Stimulated activated naive B cell treated with anti-CD40 and anti-IgM and Interleukin-4, amounts not matched to agents 10 μg/mL and 1 μg/mL and 100 μg/mL, for 72 hours (primary cell): Measurements from ENCODE around the gene CIC.

ENCODE experiments used
- ATAC-seq, 2 donors: fragments of 150-1000 bp; cut with Tn5 transposase; replicated peaks; 2 replicates each; pipeline ENCODE4 v1.10.0; 2021; ENCODE audit warnings: moderate library complexity in 1 of 2
- DNase-seq: peaks from one replicate; pipeline ENCODE4 v3.0.0; 2021
- H3K27ac Mint-ChIP-seq: one replicate; pipeline ENCODE4 v1.8.0; 2022; ENCODE audit warnings: mild to moderate bottlenecking, mixed read lengths
- H3K27me3 Mint-ChIP-seq, 2 donors: one replicate each; pipeline ENCODE4 v1.8.0; 2022; ENCODE audit warnings: mixed read lengths in 2 of 2
- H3K36me3 Mint-ChIP-seq, 2 donors: one replicate each; pipeline ENCODE4 v1.8.0; 2022; ENCODE audit warnings: mixed read lengths in 2 of 2, mild to moderate bottlenecking in 1 of 2
- H3K4me1 Mint-ChIP-seq, 2 donors: one replicate each; pipeline ENCODE4 v1.8.0; 2022; ENCODE audit warnings: mixed read lengths in 2 of 2, mild to moderate bottlenecking in 1 of 2
- H3K4me3 Mint-ChIP-seq, 2 donors: one replicate each; pipeline ENCODE4 v1.8.0; 2022; ENCODE audit warnings: mild to moderate bottlenecking in 2 of 2, mixed read lengths in 2 of 2, moderate library complexity in 1 of 2
- H3K9me3 Mint-ChIP-seq, 2 donors: one replicate each; pipeline ENCODE4 v1.8.0; 2022; ENCODE audit warnings: mixed read lengths in 2 of 2, mild to moderate bottlenecking in 1 of 2

Gene CIC

DNA sequence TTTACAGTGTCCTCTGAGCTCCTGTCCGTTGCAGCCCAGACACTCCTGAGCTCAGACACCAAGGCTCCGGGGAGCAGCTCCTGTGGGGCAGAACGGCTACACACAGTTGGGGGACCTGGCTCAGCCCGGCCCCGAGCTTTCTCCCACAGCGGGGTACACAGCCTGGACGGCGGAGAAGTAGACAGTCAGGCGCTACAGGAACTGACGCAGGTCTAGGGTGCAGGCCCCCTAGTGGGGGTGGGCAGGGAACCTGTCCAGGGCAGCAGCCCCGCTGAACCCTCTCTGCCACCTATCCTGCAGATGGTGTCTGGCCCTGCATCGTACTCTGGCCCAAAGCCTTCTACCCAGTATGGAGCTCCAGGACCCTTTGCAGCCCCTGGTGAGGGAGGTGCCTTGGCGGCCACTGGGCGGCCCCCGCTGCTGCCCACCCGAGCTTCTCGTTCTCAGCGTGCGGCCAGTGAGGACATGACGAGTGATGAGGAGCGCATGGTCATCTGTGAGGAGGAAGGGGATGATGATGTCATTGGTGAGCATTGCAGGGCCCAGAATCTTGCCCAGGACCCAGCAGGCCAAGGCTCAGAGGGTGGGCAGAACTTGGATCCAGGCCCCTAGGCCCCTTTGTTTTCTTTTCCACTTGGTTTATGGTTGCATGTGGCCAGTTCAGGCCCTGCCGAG, 20.0 kb downstream of the CIC start:
- Mint-ChIP-seq H3K4me3 (no peak overlapping the region), H3K27me3 (no peaks in the 10 kb centered on the region), H3K4me1 (peaks cover 28 to 31% of the 10 kb centered on the region in 2 donors), H3K27ac (no peak overlapping the region), H3K36me3 (peaks cover 24 to 43% of the 10 kb centered on the region in 2 donors), H3K9me3 (no peaks in the 10 kb centered on the region)
- DNase-seq (no peak), ATAC-seq (no peak)

DNA sequence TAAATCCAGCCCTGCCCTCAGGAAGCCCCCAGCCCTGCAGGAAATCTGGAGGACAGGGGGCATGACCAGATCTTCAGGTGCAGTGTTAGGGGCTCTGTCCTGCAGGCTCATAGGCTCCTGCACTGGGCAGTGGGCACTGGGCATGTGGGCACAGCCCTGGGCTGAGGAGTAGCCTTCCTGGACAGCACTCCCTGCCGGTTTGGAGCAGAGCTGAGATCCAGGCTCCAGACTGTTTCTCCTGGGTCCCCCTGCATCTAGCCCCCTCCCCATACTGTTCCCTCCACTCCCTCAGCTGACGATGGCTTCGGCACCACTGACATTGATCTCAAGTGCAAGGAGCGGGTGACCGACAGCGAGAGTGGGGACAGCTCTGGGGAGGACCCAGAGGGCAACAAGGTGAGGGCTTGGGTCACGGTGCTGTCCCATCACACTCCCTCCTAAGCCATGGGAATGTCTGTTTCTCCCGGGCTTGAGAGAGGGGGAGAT, 20.5 kb downstream of the CIC start:
- DNase-seq, result no peak
- H3K9me3 Mint-ChIP-seq, result no peaks in the 10 kb centered on the region

DNA sequence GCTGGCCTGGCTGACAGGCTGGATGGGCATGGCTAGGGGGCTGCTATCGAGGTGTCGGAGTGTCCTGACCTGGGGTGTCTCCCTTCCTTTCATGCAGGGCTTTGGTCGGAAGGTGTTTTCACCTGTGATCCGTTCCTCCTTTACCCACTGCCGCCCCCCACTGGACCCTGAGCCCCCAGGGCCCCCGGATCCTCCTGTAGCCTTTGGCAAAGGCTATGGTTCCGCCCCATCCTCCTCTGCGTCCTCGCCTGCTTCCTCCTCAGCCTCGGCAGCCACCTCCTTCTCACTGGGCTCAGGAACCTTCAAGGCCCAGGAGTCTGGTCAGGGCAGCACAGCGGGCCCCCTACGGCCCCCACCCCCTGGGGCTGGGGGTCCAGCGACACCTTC, 21.1 kb downstream of the CIC start:
- no peak for ATAC-seq
- Mint-ChIP-seq H3K36me3 (peaks cover 25 to 43% of the 10 kb centered on the region in 2 donors), H3K27me3 (no peaks in the 10 kb centered on the region), H3K9me3 (no peaks in the 10 kb centered on the region), H3K4me3 (no peak overlapping the region), H3K4me1 (peaks cover 23 to 25% of the 10 kb centered on the region in 2 donors), H3K27ac (no peak overlapping the region)
- DNase-seq, result no peak

More for the DNA sequence above, 20.5 kb downstream of the CIC start:
- H3K27me3 Mint-ChIP-seq, result no peaks in the 10 kb centered on the region
- no peak for ATAC-seq
- H3K4me1 Mint-ChIP-seq, result peaks cover 28 to 30% of the 10 kb centered on the region in 2 donors
- H3K36me3 Mint-ChIP-seq, result peaks cover 24 to 46% of the 10 kb centered on the region in 2 donors
- H3K27ac Mint-ChIP-seq, result no peak overlapping the region
- H3K4me3 Mint-ChIP-seq, result no peak overlapping the region

DNA sequence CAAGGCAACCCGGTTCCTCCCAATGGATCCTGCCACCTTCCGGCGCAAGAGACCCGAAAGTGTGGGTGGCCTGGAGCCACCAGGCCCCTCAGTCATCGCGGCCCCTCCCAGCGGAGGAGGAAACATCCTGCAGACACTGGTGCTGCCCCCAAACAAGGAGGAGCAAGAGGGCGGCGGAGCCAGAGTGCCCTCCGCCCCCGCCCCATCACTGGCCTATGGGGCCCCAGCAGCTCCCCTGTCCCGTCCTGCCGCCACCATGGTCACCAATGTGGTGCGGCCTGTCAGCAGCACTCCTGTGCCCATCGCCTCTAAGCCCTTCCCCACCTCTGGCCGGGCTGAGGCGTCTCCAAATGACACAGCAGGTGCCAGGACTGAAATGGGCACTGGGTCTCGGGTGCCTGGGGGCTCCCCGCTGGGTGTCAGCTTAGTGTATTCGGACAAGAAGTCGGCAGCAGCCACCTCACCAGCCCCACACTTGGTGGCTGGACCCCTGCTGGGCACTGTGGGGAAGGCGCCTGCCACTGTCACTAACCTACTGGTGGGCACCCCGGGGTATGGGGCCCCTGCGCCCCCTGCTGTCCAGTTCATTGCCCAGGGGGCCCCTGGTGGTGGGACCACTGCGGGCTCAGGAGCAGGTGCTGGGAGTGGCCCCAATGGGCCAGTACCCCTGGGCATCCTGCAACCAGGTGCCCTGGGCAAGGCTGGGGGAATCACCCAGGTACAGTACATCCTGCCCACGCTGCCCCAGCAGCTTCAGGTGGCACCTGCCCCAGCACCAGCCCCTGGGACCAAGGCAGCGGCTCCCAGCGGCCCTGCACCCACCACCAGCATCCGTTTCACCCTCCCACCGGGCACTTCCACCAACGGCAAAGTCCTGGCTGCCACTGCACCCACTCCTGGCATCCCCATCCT, 21.7 kb downstream of the CIC start:
- ATAC-seq, result peak; percentile 64 to 67
- DNase-seq, result peak; percentile 40
- Mint-ChIP-seq H3K36me3 (peaks cover 27 to 45% of the 10 kb centered on the region in 2 donors), H3K4me1 (peaks cover 19 to 20% of the 10 kb centered on the region in 2 donors), H3K27ac (peak overlapping the region; percentile 72), H3K4me3 (no peak overlapping the region), H3K9me3 (no peaks in the 10 kb centered on the region), H3K27me3 (no peaks in the 10 kb centered on the region)

DNA sequence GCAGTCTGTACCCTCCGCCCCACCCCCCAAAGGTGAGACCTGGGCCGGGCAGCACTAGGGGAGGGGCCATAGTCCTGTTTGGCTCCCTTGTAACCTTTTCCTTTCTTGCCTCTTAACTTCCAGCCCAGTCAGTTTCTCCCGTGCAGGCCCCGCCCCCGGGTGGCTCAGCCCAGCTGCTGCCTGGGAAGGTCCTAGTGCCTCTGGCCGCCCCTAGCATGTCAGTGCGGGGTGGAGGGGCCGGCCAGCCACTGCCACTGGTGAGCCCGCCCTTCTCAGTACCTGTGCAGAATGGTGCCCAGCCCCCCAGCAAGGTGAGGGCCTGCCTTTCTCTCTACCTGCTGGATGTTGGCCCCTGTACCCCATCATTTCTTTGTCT, 22.4 kb downstream of the CIC start:
- Mint-ChIP-seq H3K36me3 (peaks cover 27 to 42% of the 10 kb centered on the region in 2 donors), H3K27ac (peak overlapping the region; percentile 72), H3K4me3 (no peak overlapping the region), H3K27me3 (no peaks in the 10 kb centered on the region), H3K9me3 (no peaks in the 10 kb centered on the region), H3K4me1 (peaks cover 18 to 20% of the 10 kb centered on the region in 2 donors)
- no peak for ATAC-seq
- no peak for DNase-seq

DNA sequence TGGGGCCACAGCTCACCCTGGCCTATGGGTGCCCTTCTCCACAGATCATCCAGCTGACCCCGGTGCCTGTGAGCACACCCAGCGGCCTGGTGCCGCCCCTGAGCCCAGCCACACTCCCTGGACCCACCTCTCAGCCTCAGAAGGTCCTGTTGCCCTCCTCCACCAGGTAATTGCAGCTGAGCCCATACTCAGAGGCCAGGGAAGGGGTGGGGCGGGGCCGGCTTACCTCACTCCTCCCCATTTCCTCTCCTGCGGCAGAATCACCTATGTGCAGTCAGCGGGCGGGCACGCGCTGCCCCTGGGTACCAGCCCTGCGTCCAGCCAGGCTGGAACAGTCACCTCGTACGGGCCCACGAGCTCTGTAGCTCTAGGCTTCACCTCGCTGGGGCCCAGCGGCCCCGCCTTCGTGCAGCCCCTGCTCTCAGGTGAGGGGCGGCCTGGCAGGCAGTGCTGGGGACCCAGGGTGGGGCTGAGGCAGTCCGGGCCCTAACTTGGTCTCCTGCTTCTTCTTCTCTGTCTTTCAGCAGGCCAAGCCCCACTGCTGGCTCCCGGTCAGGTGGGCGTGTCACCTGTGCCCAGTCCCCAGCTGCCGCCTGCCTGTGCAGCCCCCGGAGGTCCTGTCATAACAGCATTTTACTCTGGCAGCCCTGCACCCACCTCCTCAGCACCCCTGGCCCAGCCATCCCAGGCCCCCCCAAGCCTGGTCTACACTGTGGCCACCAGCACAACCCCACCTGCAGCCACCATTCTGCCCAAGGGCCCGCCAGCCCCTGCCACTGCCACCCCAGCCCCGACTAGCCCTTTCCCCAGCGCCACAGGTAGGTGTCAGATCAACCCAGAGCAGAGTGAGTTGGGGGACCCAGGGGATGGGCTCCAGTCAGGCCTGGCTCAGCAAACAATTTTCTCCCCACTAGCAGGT, 23.2 kb downstream of the CIC start:
- Mint-ChIP-seq H3K27ac (no peak overlapping the region), H3K4me1 (peaks cover 21 to 24% of the 10 kb centered on the region in 2 donors), H3K27me3 (no peaks in the 10 kb centered on the region), H3K36me3 (peaks cover 27 to 46% of the 10 kb centered on the region in 2 donors), H3K4me3 (no peak overlapping the region), H3K9me3 (no peaks in the 10 kb centered on the region)
- ATAC-seq (no peak), DNase-seq (no peak)

DNA sequence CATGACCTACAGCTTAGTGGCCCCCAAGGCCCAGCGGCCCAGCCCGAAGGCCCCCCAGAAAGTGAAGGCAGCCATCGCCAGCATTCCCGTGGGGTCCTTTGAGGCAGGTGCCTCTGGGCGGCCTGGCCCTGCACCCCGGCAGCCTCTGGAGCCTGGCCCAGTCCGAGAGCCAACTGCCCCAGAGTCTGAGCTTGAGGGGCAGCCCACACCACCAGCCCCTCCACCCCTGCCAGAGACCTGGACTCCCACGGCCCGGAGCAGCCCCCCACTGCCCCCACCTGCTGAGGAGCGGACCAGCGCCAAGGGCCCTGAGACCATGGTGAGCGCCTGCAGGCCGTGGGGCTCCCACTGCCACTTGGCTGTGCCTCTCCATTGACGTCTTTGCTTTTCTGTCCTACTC, 23.9 kb downstream of the CIC start:
- H3K27ac Mint-ChIP-seq, result no peak overlapping the region
- H3K4me1 Mint-ChIP-seq, result peaks cover 21 to 24% of the 10 kb centered on the region in 2 donors
- no peaks in the 10 kb centered on the region for H3K27me3 Mint-ChIP-seq
- no peak for ATAC-seq
- H3K4me3 Mint-ChIP-seq, result peak overlapping the region in 1 of 2 donors; percentile 17
- no peaks in the 10 kb centered on the region for H3K9me3 Mint-ChIP-seq
- H3K36me3 Mint-ChIP-seq, result peaks cover 27 to 46% of the 10 kb centered on the region in 2 donors
- DNase-seq, result no peak

DNA sequence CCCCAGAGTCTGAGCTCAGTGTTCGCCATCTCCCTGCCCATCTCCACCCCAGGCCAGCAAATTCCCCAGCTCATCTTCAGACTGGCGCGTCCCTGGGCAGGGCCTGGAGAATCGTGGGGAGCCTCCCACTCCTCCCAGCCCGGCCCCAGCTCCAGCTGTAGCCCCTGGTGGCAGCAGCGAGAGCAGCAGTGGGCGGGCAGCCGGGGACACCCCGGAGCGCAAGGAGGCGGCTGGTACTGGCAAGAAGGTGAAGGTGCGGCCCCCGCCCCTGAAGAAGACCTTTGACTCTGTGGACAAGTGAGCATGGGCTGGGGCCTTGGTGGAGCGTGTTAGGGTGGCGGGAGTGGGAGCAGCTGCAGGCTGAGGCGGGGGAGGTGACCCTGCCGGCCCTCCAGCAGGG, 24.5 kb downstream of the CIC start:
- Mint-ChIP-seq H3K4me1 (peaks cover 18 to 21% of the 10 kb centered on the region in 2 donors), H3K27ac (no peak overlapping the region)

DNA sequence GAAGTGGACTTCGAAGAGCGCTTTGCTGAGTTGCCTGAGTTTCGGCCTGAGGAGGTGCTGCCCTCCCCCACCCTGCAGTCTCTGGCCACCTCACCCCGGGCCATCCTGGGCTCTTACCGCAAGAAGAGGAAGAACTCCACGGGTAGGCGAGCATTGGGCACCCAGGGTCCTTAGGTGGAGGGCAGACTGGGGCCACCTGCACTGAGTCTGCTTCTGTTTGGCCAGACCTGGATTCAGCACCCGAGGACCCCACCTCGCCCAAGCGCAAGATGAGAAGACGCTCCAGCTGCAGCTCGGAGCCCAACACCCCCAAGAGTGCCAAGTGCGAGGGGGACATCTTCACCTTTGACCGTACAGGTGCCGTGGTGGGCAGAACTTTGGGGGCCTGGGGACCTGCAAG, 24.9 kb downstream of the CIC start:
- Mint-ChIP-seq H3K27ac (no peak overlapping the region), H3K36me3 (peaks cover 25 to 43% of the 10 kb centered on the region in 2 donors), H3K4me3 (no peak overlapping the region), H3K27me3 (no peaks in the 10 kb centered on the region), H3K4me1 (peaks cover 18% of the 10 kb centered on the region in 2 donors), H3K9me3 (no peaks in the 10 kb centered on the region)
- no peak for ATAC-seq
- DNase-seq, result no peak

More for the DNA sequence above, 24.5 kb downstream of the CIC start:
- H3K9me3 Mint-ChIP-seq, result no peaks in the 10 kb centered on the region
- no peak for DNase-seq
- peaks cover 25 to 44% of the 10 kb centered on the region in 2 donors for H3K36me3 Mint-ChIP-seq
- H3K27me3 Mint-ChIP-seq, result no peaks in the 10 kb centered on the region
- H3K4me3 Mint-ChIP-seq, result peak overlapping the region in 1 of 2 donors; percentile 17
- no peak for ATAC-seq

DNA sequence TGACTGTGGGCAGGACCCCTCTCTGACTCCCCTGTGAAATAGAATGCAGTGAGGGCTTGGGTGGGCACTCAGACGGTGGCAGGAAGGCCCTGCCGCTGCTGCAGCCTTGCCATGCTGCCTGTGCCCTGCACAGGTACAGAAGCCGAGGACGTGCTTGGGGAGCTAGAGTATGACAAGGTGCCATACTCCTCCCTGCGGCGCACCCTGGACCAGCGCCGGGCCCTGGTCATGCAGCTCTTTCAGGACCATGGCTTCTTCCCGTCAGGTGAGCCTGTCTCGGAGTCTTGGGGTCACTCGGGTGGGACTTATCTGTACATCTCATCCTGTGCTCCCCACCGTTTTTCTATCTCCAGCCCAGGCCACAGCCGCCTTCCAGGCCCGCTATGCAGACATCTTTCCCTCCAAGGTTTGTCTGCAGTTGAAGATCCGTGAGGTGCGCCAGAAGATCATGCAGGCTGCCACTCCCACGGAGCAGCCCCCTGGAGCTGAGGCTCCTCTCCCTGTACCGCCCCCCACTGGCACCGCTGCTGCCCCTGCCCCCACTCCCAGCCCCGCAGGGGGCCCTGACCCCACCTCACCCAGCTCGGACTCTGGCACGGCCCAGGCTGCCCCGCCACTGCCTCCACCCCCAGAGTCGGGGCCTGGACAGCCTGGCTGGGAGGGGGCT, 25.6 kb downstream of the CIC start:
- no peak for ATAC-seq
- H3K4me1 Mint-ChIP-seq, result peaks cover 18% of the 10 kb centered on the region in 2 donors
- H3K36me3 Mint-ChIP-seq, result peaks cover 24 to 41% of the 10 kb centered on the region in 2 donors
- H3K4me3 Mint-ChIP-seq, result no peak overlapping the region
- no peaks in the 10 kb centered on the region for H3K9me3 Mint-ChIP-seq
- no peak overlapping the region for H3K27ac Mint-ChIP-seq
- no peaks in the 10 kb centered on the region for H3K27me3 Mint-ChIP-seq
- no peak for DNase-seq

DNA sequence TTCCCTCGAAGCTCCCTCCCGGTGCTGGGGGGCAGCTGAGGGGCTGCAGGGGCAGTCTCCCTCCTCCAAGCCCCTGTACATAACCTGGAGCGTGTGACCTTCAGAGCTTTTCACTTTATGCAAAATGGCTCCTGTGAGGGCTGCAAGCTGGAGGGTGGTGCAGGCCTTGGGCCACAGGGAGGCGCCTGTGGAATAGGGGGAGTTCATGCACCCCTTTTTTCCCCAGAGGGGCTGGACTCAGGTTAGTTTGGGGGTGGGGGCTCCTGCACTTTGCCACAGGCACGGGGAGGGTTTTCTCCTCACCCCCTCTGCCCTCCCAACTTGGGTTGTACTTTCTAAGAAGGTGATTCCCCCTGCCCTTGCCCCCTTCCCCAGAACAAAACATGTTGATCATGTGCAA, 26.3 kb downstream of the CIC start:
- no peaks in the 10 kb centered on the region for H3K9me3 Mint-ChIP-seq
- no peak for DNase-seq
- no peaks in the 10 kb centered on the region for H3K27me3 Mint-ChIP-seq
- peak overlapping the region; percentile 81 for H3K27ac Mint-ChIP-seq
- ATAC-seq, result no peak
- peaks cover 18% of the 10 kb centered on the region in 2 donors for H3K4me1 Mint-ChIP-seq
- peaks cover 26 to 43% of the 10 kb centered on the region in 2 donors for H3K36me3 Mint-ChIP-seq
- no peak overlapping the region for H3K4me3 Mint-ChIP-seq

DNA sequence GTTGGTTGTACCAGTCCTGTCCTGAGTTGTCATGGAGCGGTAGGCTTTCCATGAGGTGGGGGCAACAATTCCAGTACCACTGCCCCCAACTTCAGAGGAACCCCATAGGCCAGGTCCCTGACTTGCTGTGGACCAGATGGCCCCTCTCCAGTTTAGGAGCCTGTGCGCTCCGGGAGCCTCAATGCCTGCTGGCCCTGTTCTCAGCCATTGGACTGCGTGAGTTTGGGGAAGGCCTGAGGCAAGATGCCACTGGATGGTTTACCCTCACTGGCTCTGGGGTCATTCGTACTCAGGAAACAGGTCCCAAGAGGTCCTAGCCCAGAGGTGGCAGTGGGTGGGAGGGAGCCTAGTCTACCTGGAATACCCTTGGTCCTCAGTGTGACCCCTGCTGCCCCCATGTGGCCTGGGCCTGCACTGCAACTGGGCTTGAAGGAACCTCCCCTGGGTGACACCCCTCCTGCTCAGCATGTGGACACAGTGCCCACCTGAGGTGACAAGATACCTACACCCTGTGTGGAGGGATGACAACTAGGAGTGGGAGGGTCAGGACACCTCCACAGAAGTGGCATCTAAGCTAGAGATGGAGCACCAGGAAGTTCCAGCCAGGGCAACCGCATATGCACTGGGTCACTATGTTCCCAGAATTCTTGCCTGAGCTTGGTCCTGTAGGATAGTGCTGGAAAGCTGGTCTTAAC, 26.9 kb downstream of the CIC start:
- no peaks in the 10 kb centered on the region for H3K9me3 Mint-ChIP-seq
- peak; percentile 85 to 88 for ATAC-seq
- H3K36me3 Mint-ChIP-seq, result peaks cover 24 to 43% of the 10 kb centered on the region in 2 donors
- peak overlapping the region; percentile 75 for H3K27ac Mint-ChIP-seq
- no peaks in the 10 kb centered on the region for H3K27me3 Mint-ChIP-seq
- H3K4me3 Mint-ChIP-seq, result no peak overlapping the region
- peak; percentile 80 for DNase-seq
- H3K4me1 Mint-ChIP-seq, result peaks cover 18 to 19% of the 10 kb centered on the region in 2 donors

DNA sequence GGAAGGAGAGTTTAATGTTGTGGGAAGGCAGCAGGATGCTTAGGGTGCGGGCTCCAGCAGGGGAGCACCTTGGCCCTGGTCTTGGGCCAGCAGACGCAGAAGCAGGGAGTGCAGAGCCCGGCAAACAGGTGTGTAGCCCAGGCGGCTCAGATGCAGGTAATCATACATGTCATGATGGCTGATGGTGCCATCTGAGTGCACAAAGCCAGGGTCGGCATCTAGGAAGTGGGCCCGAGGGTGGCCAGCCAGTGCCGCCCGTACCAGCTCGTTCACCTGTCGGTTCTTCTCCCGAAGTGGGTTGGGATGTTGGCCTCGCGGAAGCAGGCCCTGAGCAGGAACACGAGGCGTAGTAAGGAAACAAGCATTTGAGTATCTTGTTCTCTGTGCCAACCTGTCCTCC, 28.0 kb downstream of the CIC start:
- peaks cover 16 to 22% of the 10 kb centered on the region in 2 donors for H3K4me1 Mint-ChIP-seq
- H3K27ac Mint-ChIP-seq, result no peak overlapping the region
- H3K9me3 Mint-ChIP-seq, result no peaks in the 10 kb centered on the region
- no peak for DNase-seq
- H3K36me3 Mint-ChIP-seq, result peaks cover 16 to 33% of the 10 kb centered on the region in 2 donors
- no peak for ATAC-seq
- no peaks in the 10 kb centered on the region for H3K27me3 Mint-ChIP-seq
- H3K4me3 Mint-ChIP-seq, result no peak overlapping the region
